Measurements from ENCODE around the gene SASS6.
"Not testable (repeated sequence)": the region's sequence is repeated elsewhere in the genome, so short reads cannot be mapped to it uniquely, and the experiment has no call there.

SASS6 gene

DNA sequence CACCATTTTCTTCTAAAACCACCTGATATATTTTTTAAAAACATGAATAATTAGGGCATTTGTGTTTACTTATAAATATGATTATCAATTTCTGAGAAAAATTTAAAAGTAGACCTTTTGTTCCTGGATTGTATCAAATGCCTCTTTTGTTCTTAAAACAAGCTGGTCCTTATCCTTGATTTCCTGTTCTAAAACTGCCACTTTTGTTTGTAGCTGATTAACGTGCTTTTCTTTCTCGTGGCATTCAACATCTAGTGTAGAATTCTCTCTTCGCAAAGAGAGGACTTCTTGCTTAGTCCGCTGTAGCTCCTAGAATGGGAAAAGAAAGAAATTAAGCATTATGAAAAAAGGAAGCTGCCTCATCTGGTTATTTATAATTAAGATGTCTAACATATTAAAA is 25.0 kb downstream of the SASS6 start:
- DNase-seq, result no peak

- no peak for DNase-seq
These were observed 31.2 kb downstream of the SASS6 start for GRCh38 chr1:100101564-100101963.

GRCh38 chr1:100100202-100100601 is 32.5 kb downstream of the SASS6 start:
- DNase-seq, result peak; percentile 40

DNA sequence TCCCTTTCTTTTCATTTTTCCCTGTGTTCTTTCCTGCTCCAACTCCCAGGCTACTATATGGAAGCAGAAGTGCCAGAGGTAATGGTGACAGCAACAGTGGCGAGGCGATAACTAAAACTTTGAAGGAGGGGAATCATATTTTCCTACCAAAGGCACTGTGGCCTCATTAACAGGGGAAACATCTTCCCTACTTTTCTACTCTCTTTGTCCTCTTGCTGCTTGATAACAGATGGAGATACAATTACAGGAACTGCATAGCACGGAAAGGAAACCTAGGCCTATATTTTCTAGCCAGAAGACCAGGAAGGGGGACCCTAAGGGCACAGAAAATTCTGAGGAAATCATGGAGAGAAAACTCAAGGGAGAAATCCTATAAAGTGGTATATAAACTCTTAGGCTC is 42.3 kb downstream of the SASS6 start:
- DNase-seq, result no peak

- DNase-seq, result no peak
These were observed 43.6 kb downstream of the SASS6 start for GRCh38 chr1:100089082-100089481.

DNA sequence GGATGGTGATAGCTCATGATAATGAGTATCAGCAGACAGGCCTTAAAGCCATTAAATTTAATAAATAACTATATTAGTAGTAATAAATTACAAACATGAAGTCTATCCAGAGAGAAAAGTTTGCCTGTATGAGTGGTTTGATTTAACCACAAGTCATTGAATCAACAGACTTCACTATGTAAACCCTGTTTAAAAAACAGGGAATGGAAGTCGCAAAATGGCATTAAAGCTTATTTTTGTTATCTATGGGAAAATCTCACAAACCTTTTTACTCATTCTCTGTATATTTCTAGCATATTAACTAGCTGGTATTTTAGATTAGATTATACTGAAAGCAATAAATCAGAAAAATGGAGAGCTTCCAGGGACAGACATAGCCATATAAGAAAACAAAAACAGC is 45.3 kb downstream of the SASS6 start:
- no peak for DNase-seq

GRCh38 chr1:100080331-100080730 is 52.4 kb downstream of the SASS6 start:
- no peak for DNase-seq

DNA sequence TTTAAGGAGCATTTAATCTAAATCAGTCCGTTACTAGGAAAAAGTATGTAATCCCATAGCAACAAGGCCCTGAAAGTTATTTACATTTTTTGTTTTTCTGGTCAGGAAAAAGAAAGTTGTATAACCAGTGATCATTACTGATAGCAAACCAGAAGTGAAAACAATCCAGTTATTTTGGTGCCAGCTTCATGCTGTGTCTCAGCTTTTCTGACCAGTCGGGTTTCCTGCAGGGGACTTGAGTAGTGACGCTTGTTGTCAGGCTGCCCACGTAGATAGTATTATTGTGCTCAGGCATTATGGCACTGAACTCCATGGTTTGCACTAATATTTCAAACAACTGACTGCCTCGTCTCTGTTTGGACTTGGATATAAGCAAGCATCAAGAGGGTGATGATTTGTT is 55.2 kb downstream of the SASS6 start:
- no peak for DNase-seq

DNA sequence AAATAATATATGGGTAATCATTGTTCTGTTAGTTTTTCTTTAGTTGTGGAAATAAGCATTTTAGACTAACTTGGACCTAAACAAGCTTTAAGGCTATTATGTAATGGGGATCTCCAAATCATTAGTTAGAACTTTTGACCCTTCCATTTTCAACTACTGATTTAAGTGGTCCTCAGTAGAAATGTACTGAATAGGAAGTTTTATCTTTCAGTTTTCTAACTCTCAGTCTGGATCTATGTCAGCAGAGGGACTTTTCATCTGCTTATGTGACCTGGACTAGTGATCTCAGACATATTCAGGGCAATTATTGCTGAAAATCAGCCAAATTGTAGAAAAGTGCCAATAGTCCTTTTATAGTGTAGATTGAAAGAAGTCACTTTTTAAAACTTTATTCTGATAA is 56.0 kb downstream of the SASS6 start:
- no peak for DNase-seq

GRCh38 chr1:100076319-100076718 is 56.4 kb downstream of the SASS6 start:
- DNase-seq, result no peak

GRCh38 chr1:100075773-100076172 is 57.0 kb downstream of the SASS6 start:
- DNase-seq, result no peak

- no peak for DNase-seq
These were observed 57.9 kb downstream of the SASS6 start for GRCh38 chr1:100074604-100075395.

DNA sequence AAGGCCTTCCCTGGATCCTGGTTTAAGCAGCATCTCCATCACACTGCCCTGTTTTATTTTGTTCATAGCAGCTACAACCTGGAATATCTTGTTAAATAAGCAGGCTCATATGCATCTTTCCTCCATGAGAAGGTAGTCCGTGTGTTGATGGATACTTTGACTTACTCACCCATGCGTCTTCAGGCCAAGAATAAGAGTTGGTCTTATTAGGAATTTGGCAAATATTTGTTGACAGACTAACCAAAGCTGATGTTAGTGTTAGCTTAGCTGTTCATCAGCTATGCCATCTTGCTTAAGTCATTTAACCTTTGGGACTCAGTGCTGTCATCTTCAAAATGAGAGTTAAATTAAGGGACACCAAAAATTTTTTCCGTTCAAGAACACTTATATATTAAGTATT is 59.2 kb downstream of the SASS6 start:
- DNase-seq, result no peak

- no peak for DNase-seq
These were observed 62.4 kb downstream of the SASS6 start for GRCh38 chr1:100070201-100070939.

GRCh38 chr1:100065969-100066227 is 66.8 kb downstream of the SASS6 start:
- no peak for DNase-seq

DNA sequence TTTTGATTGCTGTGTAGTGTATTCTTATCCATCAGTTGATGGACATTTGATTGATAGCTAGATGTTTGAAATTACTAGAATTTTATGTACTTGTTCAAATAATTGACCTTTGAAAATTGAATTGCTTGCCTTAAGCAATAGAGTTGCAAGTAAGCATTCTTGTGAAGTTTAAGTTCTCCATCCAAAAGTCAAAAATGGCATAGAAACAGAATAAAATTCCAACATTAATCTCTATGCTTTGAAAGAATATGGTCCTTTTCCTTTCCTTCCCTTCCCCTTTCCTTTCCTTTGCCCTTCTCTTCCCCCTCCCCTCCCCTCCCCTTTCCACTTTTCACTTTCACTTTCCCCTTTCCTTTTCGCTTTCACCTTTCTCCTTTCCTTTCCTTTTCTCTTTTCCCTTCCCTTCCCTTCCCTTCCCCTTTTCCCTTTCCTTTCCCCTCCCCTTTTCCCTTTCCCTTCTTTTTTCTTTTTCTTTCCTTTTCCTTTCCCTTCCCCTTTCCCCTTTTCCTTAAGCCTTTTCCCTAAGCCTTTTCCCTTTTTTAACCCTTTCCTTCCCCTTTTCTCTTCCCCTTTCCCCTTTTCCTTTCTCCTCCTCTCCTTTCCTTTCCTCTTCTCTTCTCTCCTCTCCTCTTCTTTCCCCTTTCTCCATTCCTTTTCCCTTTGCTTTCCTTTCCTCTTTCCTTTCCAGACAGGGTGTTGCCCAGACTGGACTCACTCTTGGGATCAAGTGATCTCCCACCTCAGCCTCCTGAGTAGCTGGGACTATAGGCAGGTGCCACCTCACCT is 67.4 kb downstream of the SASS6 start:
- DNase-seq, result no peak

DNA sequence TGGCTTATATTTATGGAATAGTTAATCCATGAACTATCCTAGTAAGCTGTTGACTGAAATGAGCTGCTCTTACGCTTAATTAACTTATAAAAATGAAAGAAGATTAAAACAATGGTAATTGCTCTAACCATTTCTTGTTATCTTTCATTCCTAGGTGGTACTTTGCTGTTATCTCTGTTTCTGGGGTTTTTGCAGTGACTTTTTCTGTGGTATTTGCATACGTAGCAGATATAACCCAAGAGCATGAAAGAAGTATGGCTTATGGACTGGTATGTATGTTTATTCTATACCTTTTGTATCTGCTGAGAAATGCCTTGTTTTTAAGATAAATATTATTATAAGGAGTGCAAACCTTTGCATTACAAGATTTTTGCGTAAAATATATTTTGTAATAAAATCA is 71.0 kb downstream of the SASS6 start:
- peak; percentile 49 for DNase-seq

DNA sequence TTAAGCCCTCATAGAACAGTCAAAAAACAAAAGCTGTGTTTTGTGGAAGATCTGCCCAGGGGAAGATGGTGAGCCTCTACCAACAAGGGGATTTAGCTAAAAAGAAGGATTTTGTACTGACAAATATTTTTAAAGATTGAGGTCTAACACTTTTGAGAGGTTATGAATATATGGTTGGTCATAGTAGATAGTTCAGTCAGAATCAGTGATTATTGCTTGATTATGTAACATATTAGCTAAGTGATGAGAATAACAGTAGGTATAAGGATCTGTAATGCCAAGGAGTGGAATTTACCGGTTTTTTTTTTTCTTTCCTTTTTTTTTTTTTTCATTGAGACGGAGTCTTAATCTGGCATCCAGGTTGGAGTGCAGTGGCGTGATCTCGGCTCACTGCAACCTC is 79.0 kb downstream of the SASS6 start:
- DNase-seq, result no peak

GRCh38 chr1:100053119-100053518 is 79.6 kb downstream of the SASS6 start:
- DNase-seq, result no peak

- DNase-seq, result no peak
These were observed 80.8 kb downstream of the SASS6 start for GRCh38 chr1:100051893-100052292.

- no peak for DNase-seq
These were observed 81.3 kb downstream of the SASS6 start for GRCh38 chr1:100051401-100051800.

GRCh38 chr1:100050139-100050538 is 82.6 kb downstream of the SASS6 start:
- DNase-seq, result peak; percentile 47

DNA sequence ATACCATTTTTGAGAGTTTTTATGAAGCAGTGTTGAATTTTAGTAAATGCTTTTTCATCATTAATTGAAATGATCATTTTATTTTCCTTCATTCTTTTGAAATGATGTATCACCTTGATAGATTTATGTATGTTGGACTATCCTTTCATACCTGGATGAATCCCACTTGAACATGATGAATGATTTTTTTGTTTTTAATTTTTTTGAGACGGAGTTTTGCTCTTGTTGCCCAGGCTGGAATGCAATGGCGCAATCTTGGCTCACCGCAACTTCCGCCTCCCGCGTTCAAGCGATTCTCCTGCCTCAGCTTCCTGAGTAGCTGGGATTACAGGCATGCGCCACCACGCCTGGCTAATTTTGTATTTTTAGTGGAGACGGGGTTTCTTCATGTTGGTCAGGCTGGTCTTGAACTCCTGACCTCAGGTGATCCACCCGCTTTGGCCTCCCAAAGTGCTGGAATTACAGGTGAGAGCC is 85.5 kb downstream of the SASS6 start:
- DNase-seq, result not testable (repeated sequence)

- no peak for DNase-seq
These were observed 87.5 kb downstream of the SASS6 start for GRCh38 chr1:100045206-100045605.
